GM12878 (cell line): ENCODE data around the gene MVP. TPM values are rescaled to one million over a fixed set of nuclear protein-coding genes. Genes with fewer than 3 reads are reported as not detected.

ENCODE experiments used
- ASH2L ChIP-seq: fragments of 300-600, 200-600 bp; sonication (generic); IDR thresholded peaks from 2 replicates; pipeline ENCODE4 v1.6.1; 2017; ENCODE audit warnings: low read depth, mild to moderate bottlenecking, borderline replicate concordance
- BACH1 ChIP-seq: fragments of 450-650 bp; IDR thresholded peaks from 2 replicates; pipeline ENCODE4 v1.6.1; 2017; ENCODE audit warnings: mild to moderate bottlenecking, borderline replicate concordance
- CREM ChIP-seq: IDR thresholded peaks from 2 replicates; pipeline ENCODE4 v1.6.1; 2014; ENCODE audit warnings: antibody characterized with exemption, low read depth
- CTCF ChIP-seq, 3 experiments: IDR thresholded peaks in 2 of 3; conservative IDR thresholded peaks in 1 of 3; 2 replicates each; pipeline ENCODE4 v1.5.1; 2011; ENCODE audit warnings: low read depth in 3 of 3, low read length in 3 of 3, mild to moderate bottlenecking in 3 of 3, control low read depth in 2 of 3, moderate library complexity in 2 of 3, inconsistent platforms in 1 of 3, mixed read lengths in 1 of 3; ENCODE audit not compliant: control insufficient read depth in 2 of 3, insufficient read depth in 1 of 3; ENCODE audit errors: extremely low read depth in 1 of 3
- E2F4 ChIP-seq: IDR thresholded peaks from 2 replicates; pipeline ENCODE4 v1.6.1; 2012; ENCODE audit warnings: low read depth, low read length, improper control_type of control experiment
- EED ChIP-seq: sonication (generic); IDR thresholded peaks from 2 replicates; pipeline ENCODE4 v1.6.1; 2016; ENCODE audit warnings: antibody characterized with exemption, low read depth
- EP300 ChIP-seq, 2 experiments: fragments of 150-350 bp in 1 of 2; IDR thresholded peaks; 2 replicates each; pipeline ENCODE4 v1.6.1; 2011 to 2012; ENCODE audit warnings: low read depth in 2 of 2, low read length in 2 of 2, borderline replicate concordance in 1 of 2, improper control_type of control experiment in 1 of 2, inconsistent platforms in 1 of 2; ENCODE audit not compliant: control insufficient read depth in 1 of 2
- HDAC2 ChIP-seq: fragments of 200-600 bp; sonication (generic); IDR thresholded peaks from 2 replicates; pipeline ENCODE4 v1.6.1; 2017
- IKZF2 ChIP-seq, 2 experiments: fragments of 450-650 bp; IDR thresholded peaks; 2 replicates each; pipeline ENCODE4 v1.6.1; 2017; ENCODE audit warnings: mild to moderate bottlenecking in 2 of 2, moderate library complexity in 2 of 2
- LARP7 ChIP-seq: fragments of 450-650 bp; IDR thresholded peaks from 2 replicates; pipeline ENCODE4 v1.6.1; 2017; ENCODE audit warnings: mild to moderate bottlenecking
- MXI1 ChIP-seq: fragments of 150-350 bp; IDR thresholded peaks from 2 replicates; pipeline ENCODE4 v1.6.1; 2011; ENCODE audit warnings: low read depth, mild to moderate bottlenecking, inconsistent platforms, low read length, improper control_type of control experiment
- NR2C2 ChIP-seq: IDR thresholded peaks from 2 replicates; pipeline ENCODE4 v1.6.1; 2011; ENCODE audit warnings: borderline replicate concordance, low read depth; ENCODE audit not compliant: control insufficient read depth, insufficient read length
- PAX8 ChIP-seq: fragments of 450-650 bp; IDR thresholded peaks from 2 replicates; pipeline ENCODE4 v1.6.1; 2017; ENCODE audit warnings: mild to moderate bottlenecking, moderate library complexity
- PBX3 ChIP-seq: IDR thresholded peaks from 2 replicates; pipeline ENCODE4 v1.6.1; 2011; ENCODE audit warnings: mild to moderate bottlenecking, low read depth, low read length, moderate library complexity; ENCODE audit not compliant: insufficient replicate concordance
- POLR2A ChIP-seq: IDR thresholded peaks from 2 replicates; pipeline ENCODE4 v1.6.1; 2011; ENCODE audit warnings: low read depth, mild to moderate bottlenecking, low read length
- POLR2AphosphoS5 ChIP-seq: IDR thresholded peaks from 2 replicates; pipeline ENCODE4 v1.6.1; 2011; ENCODE audit warnings: mild to moderate bottlenecking, low read length, inconsistent platforms
- RBBP5 ChIP-seq: fragments of 200-600 bp; sonication (generic); conservative IDR thresholded peaks from 2 replicates; pipeline ENCODE4 v1.6.1; 2016
- RELA ChIP-seq: fragments of 450-650 bp; IDR thresholded peaks from 2 replicates; pipeline ENCODE4 v1.8.0; 2014; ENCODE audit warnings: borderline replicate concordance; ENCODE audit not compliant: partially characterized antibody
- RUNX3 ChIP-seq: IDR thresholded peaks from 2 replicates; pipeline ENCODE4 v1.6.1; 2012; ENCODE audit warnings: low read length, inconsistent platforms
- SIN3A ChIP-seq: IDR thresholded peaks from 2 replicates; pipeline ENCODE4 v1.6.1; 2012; ENCODE audit warnings: low read depth, low read length, improper control_type of control experiment
- STAT1 ChIP-seq: fragments of 450-650 bp; conservative IDR thresholded peaks from 2 replicates; pipeline ENCODE4 v1.6.1; 2014; ENCODE audit warnings: antibody characterized with exemption, mild to moderate bottlenecking
- TBL1XR1 ChIP-seq: IDR thresholded peaks from 2 replicates; pipeline ENCODE4 v1.6.1; 2012; ENCODE audit warnings: low read depth, low read length, improper control_type of control experiment
- WRNIP1 ChIP-seq: IDR thresholded peaks from 2 replicates; pipeline ENCODE4 v1.6.1; 2011; ENCODE audit warnings: low read depth, low read length, improper control_type of control experiment, borderline replicate concordance
- ZNF217 ChIP-seq: fragments of 450-650 bp; IDR thresholded peaks from 2 replicates; pipeline ENCODE4 v1.6.1; 2017; ENCODE audit warnings: antibody characterized with exemption, mild to moderate bottlenecking
- ZNF622 ChIP-seq: fragments of 450-650 bp; IDR thresholded peaks from 2 replicates; pipeline ENCODE4 v1.6.1; 2017; ENCODE audit warnings: mild to moderate bottlenecking, inconsistent platforms
- ZSCAN29 ChIP-seq: fragments of 450-650 bp; IDR thresholded peaks from 2 replicates; pipeline ENCODE4 v1.6.1; 2017; ENCODE audit warnings: mild to moderate bottlenecking, moderate library complexity
- polyA plus RNA-seq, 11 experiments: library from polyadenylated mRNA; depleted of rRNA in 4 of 11; unstranded in 6 of 11; stranded (reverse) in 5 of 11; fragments of >200 nt; fragmentation: Nextera tagmentation in 4 of 11; fragmentation: Illumina TruSeq in 1 of 11; extraction: Ambion mirVana in 4 of 11; extraction: Trizol in 1 of 11; gene quantifications; 1 replicate in 1 of 11; 2 replicates in 10 of 11; pipeline versions ENCODE4 v1.2.1 to v1.2.3, GENCODE V29; 2011 to 2016; ENCODE audit warnings: inconsistent platforms in 2 of 11, missing spikeins in 2 of 11, low read depth in 1 of 11
- total RNA-seq, 4 experiments: library from RNA; depleted of rRNA in 3 of 4; stranded (reverse); fragments of >200 nt in 3 of 4; fragmentation: Illumina TruSeq in 1 of 4; extraction: Trizol in 1 of 4; gene quantifications; 2 replicates each; pipeline versions ENCODE4 v1.2.1 to v1.2.3, GENCODE V29; 2013 to 2021
- TF ChIP-seq, protein P1 (sequence below): fragments of 150-350 bp; IDR thresholded peaks from 2 replicates; pipeline ENCODE4 v1.6.1; 2014; ENCODE audit warnings: mild to moderate bottlenecking, low read depth, low read length

MVP gene
- total and polyA plus RNA-seq, 10 of the 15 experiments (the other 5 are each of a cell fraction or from before 2014, with no cell fraction given): 0.98 to 74.2 (median 54.7) TPM

GRCh38 chr16:29816694-29817441 lies 3.4 kb upstream of the MVP start (continued):
- no peak for TF ChIP-seq EP300 (IDR thresholded peaks at IDR 0.05; ENCODE audit: borderline replicate concordance in 1 of 2, control insufficient read depth in 1 of 2, low read depth in 2 of 2, low read length in 2 of 2)
- no peak for TF ChIP-seq RBBP5
- TF ChIP-seq LARP7: no peak; the same call in 1 of the 2 replicates
- no peak for TF ChIP-seq BACH1
- 0 out of 2 replicates have a peak, but pooled peaks have one; percentile 50 for TF ChIP-seq HDAC2
- TF ChIP-seq STAT1: no peak
- no peak for TF ChIP-seq SIN3A
- no peak for TF ChIP-seq POLR2A
- no peak for TF ChIP-seq E2F4
- no peak for TF ChIP-seq ZNF217
- TF ChIP-seq MXI1: peak; percentile 41; the same call in 1 of the 2 replicates
- TF ChIP-seq WRNIP1: no peak
- TF ChIP-seq RELA: no peak
- TF ChIP-seq CTCF (IDR thresholded peaks at IDR 0.05 in 2 of 3, conservative IDR thresholded peaks at IDR 0.05 in 1 of 3; ENCODE audit: control insufficient read depth in 2 of 3, extremely low read depth in 1 of 3, insufficient read depth in 1 of 3, low read depth in 3 of 3, low read length in 3 of 3): peak in 2 of 3 experiments; percentile 30 to 37; a peak in 2 of 6 replicates
- TF ChIP-seq POLR2AphosphoS5: no peak
- TF ChIP-seq IKZF2 (IDR thresholded peaks at IDR 0.05): peak; percentile 9 to 49; a peak in 3 of 4 replicates
- TF ChIP-seq ZSCAN29: no peak
- TF ChIP-seq ZNF622: no peak
- TF ChIP-seq CREM: no peak
- TF ChIP-seq, protein P1, sequence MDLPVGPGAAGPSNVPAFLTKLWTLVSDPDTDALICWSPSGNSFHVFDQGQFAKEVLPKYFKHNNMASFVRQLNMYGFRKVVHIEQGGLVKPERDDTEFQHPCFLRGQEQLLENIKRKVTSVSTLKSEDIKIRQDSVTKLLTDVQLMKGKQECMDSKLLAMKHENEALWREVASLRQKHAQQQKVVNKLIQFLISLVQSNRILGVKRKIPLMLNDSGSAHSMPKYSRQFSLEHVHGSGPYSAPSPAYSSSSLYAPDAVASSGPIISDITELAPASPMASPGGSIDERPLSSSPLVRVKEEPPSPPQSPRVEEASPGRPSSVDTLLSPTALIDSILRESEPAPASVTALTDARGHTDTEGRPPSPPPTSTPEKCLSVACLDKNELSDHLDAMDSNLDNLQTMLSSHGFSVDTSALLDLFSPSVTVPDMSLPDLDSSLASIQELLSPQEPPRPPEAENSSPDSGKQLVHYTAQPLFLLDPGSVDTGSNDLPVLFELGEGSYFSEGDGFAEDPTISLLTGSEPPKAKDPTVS: no peak
- no peak for TF ChIP-seq PBX3
- TF ChIP-seq PAX8: no peak
- TF ChIP-seq RUNX3: no peak
- TF ChIP-seq ASH2L: no peak
- no peak for TF ChIP-seq NR2C2
- 0 out of 2 replicates have a peak, but pooled peaks have one; percentile 5 for TF ChIP-seq TBL1XR1
- TF ChIP-seq EED: peak; percentile 49; the same call in 1 of the 2 replicates
